ENCODE data around the gene SUCLG2. TPM values are rescaled to one million over a fixed set of nuclear protein-coding genes. Genes with fewer than 3 reads are reported as not detected.

Gene SUCLG2
- total RNA-seq, 3 donors from 2014 or later, result 28.3 to 38.2 (median 29.7) TPM

DNA sequence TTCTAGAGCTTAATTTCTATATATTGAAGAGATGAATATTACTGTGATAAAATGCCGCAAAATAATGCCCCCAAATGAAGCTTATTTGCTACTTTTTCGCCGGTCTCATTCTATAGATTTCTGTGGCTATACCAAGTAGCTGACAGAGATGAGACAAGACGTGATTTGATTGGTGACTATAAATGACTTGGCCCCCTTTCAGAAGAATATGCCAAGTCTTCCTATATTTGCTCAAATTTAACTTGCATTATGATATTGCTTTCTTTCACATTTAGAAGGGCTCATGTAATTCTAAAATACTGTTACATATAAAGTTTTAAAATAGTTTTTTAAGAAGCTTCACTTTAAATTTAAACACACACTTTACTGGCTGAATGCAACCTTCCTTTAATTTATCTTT, 180.1 kb downstream of the SUCLG2 start:
- Mint-ChIP-seq H3K36me3 (ENCODE audit: insufficient read depth) (peaks cover 36% of the 10 kb centered on the region), H3K27me3 (ENCODE audit: low read depth) (no peaks in the 10 kb centered on the region), H3K4me1 (ENCODE audit: low read depth) (no peaks in the 10 kb centered on the region), H3K4me3 (no peak overlapping the region), H3K9me3 (no peaks in the 10 kb centered on the region)
- DNase-seq, result no peak
- no peak for ATAC-seq

DNA sequence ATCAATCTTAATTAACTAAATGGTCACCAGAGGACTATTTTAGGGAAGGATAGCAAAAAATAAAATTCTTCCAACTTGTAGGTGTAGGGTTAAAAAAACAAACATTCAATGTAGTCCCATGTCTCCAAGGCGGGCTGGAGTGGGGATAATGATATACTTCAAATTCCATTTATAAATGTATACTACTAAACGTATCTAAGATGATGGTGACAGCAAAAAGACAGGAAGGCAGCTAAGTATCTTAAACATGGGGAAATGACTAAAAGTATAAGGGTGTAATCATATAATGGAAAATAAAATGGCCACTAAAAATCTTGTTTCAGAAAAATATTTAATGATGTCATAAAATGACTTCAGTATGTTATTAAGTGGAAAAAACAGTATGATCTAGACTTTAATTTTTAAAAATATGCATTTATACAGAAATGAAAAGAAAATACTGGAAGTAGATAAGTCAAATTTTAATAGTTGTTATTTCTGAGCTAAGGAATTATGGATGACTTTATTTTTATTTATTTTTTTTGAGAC, 181.7 kb downstream of the SUCLG2 start:
- Mint-ChIP-seq H3K27me3 (ENCODE audit: low read depth) (no peaks in the 10 kb centered on the region), H3K36me3 (ENCODE audit: insufficient read depth) (peaks cover 40% of the 10 kb centered on the region), H3K4me3 (no peak overlapping the region), H3K4me1 (ENCODE audit: low read depth) (no peaks in the 10 kb centered on the region), H3K9me3 (no peaks in the 10 kb centered on the region)
- no peak for ATAC-seq
- no peak for DNase-seq

DNA sequence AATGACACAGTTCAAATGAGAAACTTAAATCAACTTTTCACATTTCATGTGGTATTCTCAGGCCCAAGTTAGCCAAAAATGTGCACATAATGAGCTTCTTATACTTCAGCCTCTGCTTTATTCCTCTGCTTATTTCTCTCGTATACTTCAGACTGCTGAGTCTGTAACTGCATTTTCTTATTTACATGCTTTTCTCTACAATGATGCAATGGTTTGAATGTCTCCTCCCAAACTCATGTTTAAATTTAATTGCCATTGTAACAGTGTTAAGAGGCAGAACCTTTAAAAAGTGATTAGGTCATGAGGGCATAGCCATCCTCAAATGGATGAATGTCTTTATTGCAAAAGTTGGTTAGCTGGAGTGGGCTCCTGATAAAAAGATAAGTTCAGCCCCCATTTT, 184.2 kb downstream of the SUCLG2 start:
- ATAC-seq (no peak), DNase-seq (no peak)
- Mint-ChIP-seq H3K4me3 (no peak overlapping the region), H3K4me1 (ENCODE audit: low read depth) (peaks cover 2% of the 10 kb centered on the region), H3K27me3 (ENCODE audit: low read depth) (no peaks in the 10 kb centered on the region), H3K9me3 (no peaks in the 10 kb centered on the region), H3K36me3 (ENCODE audit: insufficient read depth) (peaks cover 40% of the 10 kb centered on the region)

DNA sequence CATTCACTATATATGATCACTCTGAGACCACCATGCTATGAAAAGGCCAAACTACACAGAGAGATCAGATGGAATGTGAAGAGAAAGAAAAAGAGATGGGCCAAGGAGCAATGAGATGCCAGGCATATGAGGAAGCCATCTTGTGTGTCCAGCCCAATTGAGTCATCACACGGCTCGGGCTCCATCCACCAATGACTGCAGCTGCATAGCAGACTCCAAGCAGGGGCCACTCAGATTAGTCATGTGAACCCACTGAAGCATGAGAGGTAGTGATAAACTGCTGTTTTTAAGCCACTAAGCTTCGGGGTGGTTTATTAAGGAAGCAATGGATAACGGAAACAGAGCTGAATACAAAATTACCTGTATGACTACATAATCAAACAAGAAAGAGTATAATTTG, 185.9 kb downstream of the SUCLG2 start:
- peaks cover 3% of the 10 kb centered on the region for H3K4me1 Mint-ChIP-seq (ENCODE audit: low read depth)
- no peak overlapping the region for H3K4me3 Mint-ChIP-seq
- DNase-seq (no peak), ATAC-seq (no peak)
- H3K27me3 Mint-ChIP-seq (ENCODE audit: low read depth), result no peaks in the 10 kb centered on the region
- H3K9me3 Mint-ChIP-seq, result no peaks in the 10 kb centered on the region
- peaks cover 40% of the 10 kb centered on the region for H3K36me3 Mint-ChIP-seq (ENCODE audit: insufficient read depth)

DNA sequence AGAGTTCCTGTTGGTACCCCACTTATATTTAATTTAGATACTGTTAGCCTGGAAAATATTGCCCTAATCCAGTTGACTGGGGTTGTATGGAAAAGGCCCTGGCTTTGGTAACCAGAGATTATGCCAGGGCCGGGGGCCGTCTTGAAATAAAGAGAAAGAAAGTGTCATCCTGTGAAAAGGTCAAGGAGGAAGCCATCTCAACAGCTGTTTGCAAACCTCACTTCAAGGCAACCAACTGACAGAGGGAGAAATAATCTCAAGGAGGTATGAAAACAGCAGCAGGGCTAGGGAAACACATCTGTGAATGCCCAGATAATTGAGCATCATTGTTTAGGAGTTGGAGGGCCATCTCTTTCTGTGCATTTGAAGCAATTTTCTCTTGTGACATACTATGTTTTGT, 190.8 kb downstream of the SUCLG2 start:
- Mint-ChIP-seq H3K36me3 (ENCODE audit: insufficient read depth) (peaks cover 34% of the 10 kb centered on the region), H3K27me3 (ENCODE audit: low read depth) (no peaks in the 10 kb centered on the region), H3K9me3 (no peaks in the 10 kb centered on the region), H3K4me1 (ENCODE audit: low read depth) (peaks cover 6% of the 10 kb centered on the region), H3K4me3 (no peak overlapping the region)
- ATAC-seq, result no peak
- no peak for DNase-seq

- Mint-ChIP-seq H3K9me3 (no peaks in the 10 kb centered on the region), H3K27me3 (ENCODE audit: low read depth) (no peaks in the 10 kb centered on the region), H3K36me3 (ENCODE audit: insufficient read depth) (peaks cover 27% of the 10 kb centered on the region), H3K4me1 (ENCODE audit: low read depth) (peaks cover 6% of the 10 kb centered on the region), H3K4me3 (no peak overlapping the region)
- ATAC-seq (no peak), DNase-seq (no peak)
Measured at GRCh38 chr3:67462187-67462586, 192.2 kb downstream of the SUCLG2 start.

- ATAC-seq (no peak), DNase-seq (no peak)
- peaks cover 27% of the 10 kb centered on the region for H3K36me3 Mint-ChIP-seq (ENCODE audit: insufficient read depth)
- no peaks in the 10 kb centered on the region for H3K27me3 Mint-ChIP-seq (ENCODE audit: low read depth)
- no peak overlapping the region for H3K4me3 Mint-ChIP-seq
- peaks cover 6% of the 10 kb centered on the region for H3K4me1 Mint-ChIP-seq (ENCODE audit: low read depth)
- no peaks in the 10 kb centered on the region for H3K9me3 Mint-ChIP-seq
Measured at GRCh38 chr3:67461667-67462142, 192.7 kb downstream of the SUCLG2 start.

- H3K36me3 Mint-ChIP-seq (ENCODE audit: insufficient read depth), result peaks cover 30% of the 10 kb centered on the region
- no peaks in the 10 kb centered on the region for H3K9me3 Mint-ChIP-seq
- no peak overlapping the region for H3K4me3 Mint-ChIP-seq
- no peaks in the 10 kb centered on the region for H3K27me3 Mint-ChIP-seq (ENCODE audit: low read depth)
- peaks cover 6% of the 10 kb centered on the region for H3K4me1 Mint-ChIP-seq (ENCODE audit: low read depth)
- ATAC-seq (no peak), DNase-seq (no peak)
Measured at GRCh38 chr3:67460841-67461510, 193.4 kb downstream of the SUCLG2 start.

DNA sequence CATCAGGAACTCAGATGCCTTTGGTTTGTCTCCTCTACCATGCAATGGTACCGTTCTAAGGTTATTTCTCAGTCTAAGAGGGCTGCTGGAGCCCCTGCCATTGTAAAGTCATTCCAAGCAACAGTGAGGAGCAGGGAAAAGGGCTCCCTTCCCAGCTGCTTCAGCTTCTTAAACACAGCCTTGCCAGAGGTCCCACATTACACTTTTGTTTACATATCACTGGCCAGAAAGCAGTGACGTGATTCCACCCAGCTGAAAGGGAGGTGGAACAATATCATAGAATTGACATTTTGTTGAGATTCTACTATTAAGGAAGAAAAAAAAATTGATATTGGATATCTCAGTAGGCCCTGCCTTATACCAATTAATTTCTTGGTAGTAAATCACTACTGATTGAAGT, 194.6 kb downstream of the SUCLG2 start:
- H3K4me3 Mint-ChIP-seq, result no peak overlapping the region
- no peaks in the 10 kb centered on the region for H3K27me3 Mint-ChIP-seq (ENCODE audit: low read depth)
- H3K9me3 Mint-ChIP-seq, result no peaks in the 10 kb centered on the region
- DNase-seq (no peak), ATAC-seq (no peak)
- peaks cover 3% of the 10 kb centered on the region for H3K4me1 Mint-ChIP-seq (ENCODE audit: low read depth)
- H3K36me3 Mint-ChIP-seq (ENCODE audit: insufficient read depth), result peaks cover 35% of the 10 kb centered on the region

- H3K4me3 Mint-ChIP-seq, result no peak overlapping the region
- DNase-seq (no peak), ATAC-seq (no peak)
- H3K9me3 Mint-ChIP-seq, result no peaks in the 10 kb centered on the region
- H3K36me3 Mint-ChIP-seq (ENCODE audit: insufficient read depth), result peaks cover 28% of the 10 kb centered on the region
- H3K4me1 Mint-ChIP-seq (ENCODE audit: low read depth), result peaks cover 3% of the 10 kb centered on the region
- H3K27me3 Mint-ChIP-seq (ENCODE audit: low read depth), result no peaks in the 10 kb centered on the region
Measured at GRCh38 chr3:67458896-67459530, 195.4 kb downstream of the SUCLG2 start.

DNA sequence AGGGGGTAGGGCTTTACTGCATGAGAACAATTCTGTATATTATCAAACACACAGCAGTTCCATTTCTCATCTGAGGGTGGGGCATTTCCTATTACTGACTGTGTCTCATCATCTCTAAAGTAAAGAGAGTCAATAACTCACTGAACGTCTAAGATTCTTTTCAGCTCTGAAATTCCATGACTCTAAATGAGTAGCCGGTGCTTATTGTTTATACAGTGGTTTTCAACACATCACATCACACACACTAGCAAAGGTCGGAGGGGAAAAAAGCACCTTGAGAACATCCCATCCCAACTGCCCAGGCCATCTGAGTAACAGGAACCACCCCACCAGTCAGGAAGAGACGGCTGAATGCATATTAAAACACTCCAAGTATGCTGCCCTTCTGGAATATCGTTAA, 196.0 kb downstream of the SUCLG2 start:
- H3K36me3 Mint-ChIP-seq (ENCODE audit: insufficient read depth), result peaks cover 26% of the 10 kb centered on the region
- H3K4me3 Mint-ChIP-seq, result no peak overlapping the region
- no peaks in the 10 kb centered on the region for H3K27me3 Mint-ChIP-seq (ENCODE audit: low read depth)
- no peak for ATAC-seq
- no peak for DNase-seq
- no peaks in the 10 kb centered on the region for H3K9me3 Mint-ChIP-seq
- peaks cover 3% of the 10 kb centered on the region for H3K4me1 Mint-ChIP-seq (ENCODE audit: low read depth)

DNA sequence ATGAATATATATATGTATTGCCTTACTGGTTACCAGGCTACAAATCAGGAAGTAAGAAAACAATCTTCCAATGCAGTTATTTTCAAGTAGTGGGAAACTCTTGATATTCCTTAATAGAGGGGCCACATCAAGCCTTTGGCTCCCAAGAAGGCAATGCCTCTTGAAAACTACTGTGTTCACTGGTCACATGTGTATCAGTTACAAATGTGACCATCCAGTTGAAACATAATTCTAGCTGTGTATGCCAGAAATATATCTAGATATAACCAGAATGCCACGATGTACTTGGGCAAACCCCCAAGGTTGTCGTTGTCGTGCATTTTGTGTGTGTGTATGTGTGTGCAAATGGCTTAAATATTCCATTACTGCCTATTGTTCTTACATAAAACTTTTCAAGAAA, 200.8 kb downstream of the SUCLG2 start:
- no peaks in the 10 kb centered on the region for H3K27me3 Mint-ChIP-seq (ENCODE audit: low read depth)
- DNase-seq, result no peak
- H3K9me3 Mint-ChIP-seq, result no peaks in the 10 kb centered on the region
- ATAC-seq, result no peak
- peaks cover 26% of the 10 kb centered on the region for H3K36me3 Mint-ChIP-seq (ENCODE audit: insufficient read depth)
- H3K4me1 Mint-ChIP-seq (ENCODE audit: low read depth), result no peaks in the 10 kb centered on the region
- H3K4me3 Mint-ChIP-seq, result no peak overlapping the region

DNA sequence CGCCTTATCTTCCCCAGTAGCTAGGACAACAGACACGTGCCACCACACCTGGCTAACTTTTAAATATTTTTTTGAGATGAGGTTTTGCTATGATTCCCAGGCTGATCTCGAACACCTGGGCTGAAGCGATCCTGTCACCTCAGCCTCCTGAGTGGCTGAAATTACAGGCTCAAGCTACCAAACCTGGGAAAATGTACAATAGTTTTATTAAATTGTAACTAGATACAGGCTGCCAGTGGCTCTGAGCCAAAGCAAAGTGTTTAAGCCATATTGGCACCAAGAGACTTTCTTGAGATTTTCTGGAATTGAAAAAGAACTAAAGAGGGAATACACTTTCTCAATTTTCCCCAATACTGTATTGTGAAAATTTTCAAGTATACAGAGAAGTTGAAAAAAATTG, 204.3 kb downstream of the SUCLG2 start:
- ATAC-seq (no peak), DNase-seq (no peak)
- Mint-ChIP-seq H3K27me3 (ENCODE audit: low read depth) (no peaks in the 10 kb centered on the region), H3K36me3 (ENCODE audit: insufficient read depth) (peaks cover 12% of the 10 kb centered on the region), H3K4me1 (ENCODE audit: low read depth) (no peaks in the 10 kb centered on the region), H3K4me3 (no peak overlapping the region), H3K9me3 (no peaks in the 10 kb centered on the region)

DNA sequence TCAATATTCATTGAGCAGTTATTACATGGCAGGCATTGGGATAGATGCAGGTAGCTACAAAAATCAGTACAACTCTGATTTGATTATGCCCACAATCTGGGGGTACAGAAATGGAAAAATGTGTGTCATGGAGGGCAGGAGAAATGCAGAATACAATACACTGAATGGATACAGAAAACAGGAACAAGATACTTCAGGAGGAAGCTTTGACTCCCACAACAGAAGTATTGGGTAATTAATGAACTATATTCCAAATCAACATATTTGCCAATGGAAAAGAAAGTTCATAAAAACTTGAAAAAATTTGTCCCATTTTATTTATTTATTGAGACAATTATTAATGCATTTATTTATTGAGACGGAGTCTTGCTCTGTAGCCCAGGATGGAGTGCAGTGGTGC, 207.0 kb downstream of the SUCLG2 start:
- H3K4me1 Mint-ChIP-seq (ENCODE audit: low read depth), result no peaks in the 10 kb centered on the region
- H3K4me3 Mint-ChIP-seq, result no peak overlapping the region
- H3K27me3 Mint-ChIP-seq (ENCODE audit: low read depth), result no peaks in the 10 kb centered on the region
- ATAC-seq, result no peak
- no peak for DNase-seq
- H3K9me3 Mint-ChIP-seq, result peaks cover 4% of the 10 kb centered on the region
- peaks cover 10% of the 10 kb centered on the region for H3K36me3 Mint-ChIP-seq (ENCODE audit: insufficient read depth)

DNA sequence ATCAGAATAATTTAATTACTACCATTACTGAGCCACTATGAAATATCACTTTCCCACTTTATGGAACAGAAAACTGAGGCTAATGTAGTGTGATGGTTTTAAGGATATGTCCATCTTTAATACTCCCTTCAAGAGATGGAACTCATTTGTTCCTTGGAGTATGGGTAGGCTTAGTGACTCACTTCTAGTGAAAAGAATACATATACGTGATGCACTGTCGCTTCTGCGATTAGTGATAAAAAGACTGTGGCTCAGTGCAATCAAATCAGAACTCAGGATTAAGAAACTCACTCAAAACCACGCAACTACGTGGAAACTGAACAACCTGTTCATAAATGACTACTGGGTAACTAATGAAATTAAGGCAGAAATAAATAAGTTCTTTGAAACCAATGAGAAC, 216.6 kb downstream of the SUCLG2 start:
- Mint-ChIP-seq H3K9me3 (peaks cover 5% of the 10 kb centered on the region), H3K4me3 (no peak overlapping the region), H3K36me3 (ENCODE audit: insufficient read depth) (peaks cover 43% of the 10 kb centered on the region), H3K4me1 (ENCODE audit: low read depth) (peaks cover 15% of the 10 kb centered on the region), H3K27me3 (ENCODE audit: low read depth) (no peaks in the 10 kb centered on the region)
- DNase-seq (no peak), ATAC-seq (no peak)

Measured in activated T-cell treated with anti-CD3 and anti-CD28 coated beads, Interleukin-2, amount 50 U/mL, for 4 hours (primary cell).